NCI-H1092 (cell line): ENCODE data around the gene KANTR.

Experiments used
- DNase-seq: peaks from one replicate; lab custom pipeline; 2025; lab: John Stamatoyannopoulos, UW

KANTR gene

DNA sequence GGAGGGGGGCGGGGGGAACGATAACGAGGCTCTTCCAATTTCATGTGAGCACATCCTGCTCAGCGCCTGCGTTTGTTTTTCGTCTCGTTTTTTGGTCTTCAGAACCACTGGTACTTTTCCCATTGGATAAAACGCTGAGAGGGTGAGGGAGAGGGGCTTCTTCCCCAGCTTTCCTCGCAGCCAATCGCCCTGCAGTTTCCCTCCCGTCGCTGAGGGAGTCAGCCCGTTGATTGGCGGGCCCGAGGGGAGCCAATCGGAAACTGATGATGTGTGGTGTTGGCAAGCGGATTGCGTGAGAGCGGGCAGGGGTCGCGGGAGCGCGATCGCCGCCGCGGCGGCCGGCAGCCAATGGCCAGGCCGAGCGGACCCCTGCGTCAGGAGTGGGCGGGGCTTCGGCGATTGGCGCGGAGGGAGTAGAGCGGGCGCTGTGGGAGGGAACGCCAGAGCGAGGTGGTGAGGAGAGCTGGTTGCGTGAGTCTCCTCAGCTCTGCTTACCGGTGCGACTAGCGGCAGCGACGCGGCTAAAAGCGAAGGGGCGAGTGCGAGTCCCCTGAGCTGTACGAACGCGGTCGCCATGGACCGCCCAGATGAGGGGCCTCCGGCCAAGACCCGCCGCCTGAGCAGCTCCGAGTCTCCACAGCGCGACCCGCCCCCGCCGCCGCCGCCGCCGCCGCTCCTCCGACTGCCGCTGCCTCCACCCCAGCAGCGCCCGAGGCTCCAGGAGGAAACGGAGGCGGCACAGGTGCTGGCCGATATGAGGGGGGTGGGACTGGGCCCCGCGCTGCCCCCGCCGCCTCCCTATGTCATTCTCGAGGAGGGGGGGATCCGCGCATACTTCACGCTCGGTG lies 11.8 kb upstream of the KANTR start, which contains the start of gene TSPYL2:
TSPYL2 (plus strand) TSS at position 443 of the 848 bp plus-strand sequence; CDS start at position 575, 132 bp downstream.
- peak; percentile 97 for DNase-seq

DNA sequence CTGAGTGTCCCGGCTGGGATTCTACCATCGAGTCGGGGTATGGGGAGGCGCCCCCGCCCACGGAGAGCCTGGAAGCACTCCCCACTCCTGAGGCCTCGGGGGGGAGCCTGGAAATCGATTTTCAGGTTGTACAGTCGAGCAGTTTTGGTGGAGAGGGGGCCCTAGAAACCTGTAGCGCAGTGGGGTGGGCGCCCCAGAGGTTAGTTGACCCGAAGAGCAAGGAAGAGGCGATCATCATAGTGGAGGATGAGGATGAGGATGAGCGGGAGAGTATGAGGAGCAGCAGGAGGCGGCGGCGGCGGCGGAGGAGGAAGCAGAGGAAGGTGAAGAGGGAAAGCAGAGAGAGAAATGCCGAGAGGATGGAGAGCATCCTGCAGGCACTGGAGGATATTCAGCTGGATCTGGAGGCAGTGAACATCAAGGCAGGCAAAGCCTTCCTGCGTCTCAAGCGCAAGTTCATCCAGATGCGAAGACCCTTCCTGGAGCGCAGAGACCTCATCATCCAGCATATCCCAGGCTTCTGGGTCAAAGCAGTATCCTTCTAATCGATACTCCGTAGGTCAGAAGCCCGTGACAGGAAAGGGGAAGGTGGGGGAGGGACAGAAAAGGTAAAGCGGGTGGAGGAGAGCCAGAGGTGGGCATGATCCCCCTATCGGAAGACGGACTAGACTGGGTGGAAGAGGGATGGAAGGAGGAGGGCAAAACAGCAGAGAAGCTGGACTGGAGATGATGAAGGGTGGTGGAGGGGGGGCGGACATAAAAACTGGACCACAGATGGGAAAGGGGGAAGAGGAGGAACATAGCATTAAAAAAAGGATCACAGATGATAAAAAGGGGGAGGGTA lies 10.9 kb upstream of the KANTR start:
- DNase-seq: no peak

DNA sequence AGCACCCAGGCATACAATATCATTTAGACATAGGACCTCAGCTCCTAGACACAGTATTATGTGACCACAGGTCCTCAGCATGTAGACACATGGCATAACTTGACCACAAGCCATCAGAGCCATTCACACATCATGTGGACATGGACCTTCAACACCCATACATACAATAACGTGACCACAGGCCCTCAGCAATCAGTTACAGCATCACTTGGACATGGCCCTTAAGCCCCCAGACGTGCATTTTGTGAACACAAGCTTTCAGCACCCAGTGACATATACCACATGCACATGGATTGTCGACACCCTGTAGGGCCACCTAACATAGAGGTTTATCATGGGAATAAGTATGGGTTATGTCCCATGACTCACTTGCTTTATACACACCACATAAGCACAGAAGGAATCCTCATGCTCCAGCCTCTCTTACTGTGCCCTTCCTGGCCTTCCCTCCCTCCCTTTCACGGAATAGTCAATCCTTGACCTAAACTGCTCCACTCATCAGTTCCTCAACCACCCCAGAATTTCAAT lies 9.8 kb upstream of the KANTR start:
- no peak for DNase-seq

DNA sequence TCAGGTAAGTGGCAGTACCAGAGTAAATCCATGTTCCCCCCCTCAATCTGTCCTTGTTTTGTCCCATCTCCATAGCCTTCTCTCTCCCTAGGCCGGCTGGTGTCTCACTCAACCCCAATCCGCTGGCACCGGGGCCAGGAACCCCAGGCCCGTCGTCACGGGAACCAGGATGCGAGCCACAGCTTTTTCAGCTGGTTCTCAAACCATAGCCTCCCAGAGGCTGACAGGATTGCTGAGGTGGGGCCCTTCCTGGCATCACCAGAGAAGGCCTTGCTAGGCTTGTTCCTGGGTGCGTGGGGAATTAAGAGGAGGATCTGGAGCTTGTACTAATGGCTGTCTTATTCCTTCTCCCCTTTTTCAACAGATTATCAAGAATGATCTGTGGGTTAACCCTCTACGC lies 9.1 kb upstream of the KANTR start:
- DNase-seq: no peak

DNA sequence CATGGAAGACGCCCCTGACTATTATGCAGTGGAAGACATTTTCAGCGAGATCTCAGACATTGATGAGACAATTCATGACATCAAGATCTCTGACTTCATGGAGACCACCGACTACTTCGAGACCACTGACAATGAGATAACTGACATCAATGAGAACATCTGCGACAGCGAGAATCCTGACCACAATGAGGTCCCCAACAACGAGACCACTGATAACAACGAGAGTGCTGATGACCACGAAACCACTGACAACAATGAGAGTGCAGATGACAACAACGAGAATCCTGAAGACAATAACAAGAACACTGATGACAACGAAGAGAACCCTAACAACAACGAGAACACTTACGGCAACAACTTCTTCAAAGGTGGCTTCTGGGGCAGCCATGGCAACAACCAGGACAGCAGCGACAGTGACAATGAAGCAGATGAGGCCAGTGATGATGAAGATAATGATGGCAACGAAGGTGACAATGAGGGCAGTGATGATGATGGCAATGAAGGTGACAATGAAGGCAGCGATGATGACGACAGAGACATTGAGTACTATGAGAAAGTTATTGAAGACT lies 8.2 kb upstream of the KANTR start:
- DNase-seq: no peak

DNA sequence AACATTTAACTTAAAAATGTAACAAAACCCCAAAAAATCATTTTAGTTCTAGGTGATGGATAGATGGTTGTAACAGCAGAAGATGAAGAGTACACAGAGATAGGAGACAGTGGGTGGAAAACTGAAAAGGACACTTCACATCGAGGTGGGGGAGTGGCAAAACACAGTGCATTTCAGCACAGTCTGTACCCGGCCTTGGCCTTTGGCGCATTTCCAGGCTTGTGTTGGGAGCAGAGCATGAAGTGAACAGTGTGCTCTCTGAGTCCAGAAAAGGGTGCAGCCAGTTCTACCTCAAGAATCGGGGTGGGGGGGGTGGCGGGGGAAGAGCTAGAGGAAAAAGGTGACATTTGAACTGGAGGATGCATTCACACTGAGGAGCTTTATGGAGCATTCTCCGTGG lies 7.5 kb upstream of the KANTR start:
- DNase-seq: no peak

DNA sequence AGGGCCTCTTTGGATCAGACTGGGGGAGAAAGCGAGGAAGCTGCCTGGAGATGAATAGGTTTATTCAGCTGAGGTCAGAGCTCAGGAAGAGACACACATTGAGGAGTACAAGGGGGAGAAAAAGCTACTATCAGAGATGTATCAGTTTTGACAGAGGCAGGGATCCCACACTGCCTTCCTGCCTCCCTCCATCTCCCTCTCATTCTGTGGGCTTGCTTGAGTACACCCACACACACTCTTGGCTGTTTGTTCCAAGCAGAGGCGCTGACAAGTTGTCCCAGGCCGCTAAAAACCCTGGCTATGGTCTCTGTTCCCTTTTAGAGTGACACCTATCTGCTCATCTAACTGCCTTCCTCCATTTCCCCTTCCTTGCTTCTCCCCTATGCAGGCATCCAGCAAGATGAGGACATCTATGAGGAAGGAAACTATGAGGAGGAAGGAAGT lies 6.5 kb upstream of the KANTR start:
- no peak for DNase-seq

DNA sequence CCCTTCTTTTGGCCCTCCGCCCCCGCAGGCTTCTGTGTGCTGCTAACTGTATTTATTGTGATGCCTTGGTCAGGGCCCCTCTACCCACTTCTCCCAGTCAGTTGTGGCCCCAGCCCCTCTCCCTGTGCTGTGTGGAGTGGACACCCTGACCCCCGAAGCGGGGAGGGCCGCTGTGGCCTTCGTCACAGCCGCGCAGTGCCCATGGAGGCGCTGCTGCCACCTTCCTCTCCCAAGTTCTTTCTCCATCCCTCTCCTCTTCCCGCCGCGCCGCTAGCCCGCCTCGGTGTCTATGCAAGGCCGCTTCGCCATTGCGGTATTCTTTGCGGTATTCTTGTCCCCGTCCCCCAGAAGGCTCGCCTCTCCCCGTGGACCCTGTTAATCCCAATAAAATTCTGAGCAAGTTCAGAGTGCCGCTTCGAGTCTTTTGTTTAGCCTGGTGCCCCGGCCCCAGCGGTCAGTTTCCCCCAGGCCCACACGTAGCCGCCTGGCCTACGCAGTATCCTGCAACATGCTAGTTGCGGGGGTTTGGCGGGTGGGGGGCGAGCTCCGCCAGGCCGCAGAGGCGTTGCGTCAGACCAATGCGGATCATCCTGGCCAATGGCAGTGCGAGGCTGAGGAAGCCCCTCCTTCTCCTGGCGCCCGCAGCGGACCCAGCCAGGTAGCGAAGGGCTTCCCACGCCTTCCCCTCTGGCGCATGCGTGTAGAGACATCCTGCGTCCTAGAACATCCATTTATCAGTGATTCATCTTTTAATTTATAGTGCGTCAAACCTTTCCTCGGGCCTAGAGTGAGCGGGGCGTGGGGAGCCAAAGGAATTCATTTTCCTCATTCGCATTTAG lies 5.6 kb upstream of the KANTR start:
- peak; percentile 92 for DNase-seq

DNA sequence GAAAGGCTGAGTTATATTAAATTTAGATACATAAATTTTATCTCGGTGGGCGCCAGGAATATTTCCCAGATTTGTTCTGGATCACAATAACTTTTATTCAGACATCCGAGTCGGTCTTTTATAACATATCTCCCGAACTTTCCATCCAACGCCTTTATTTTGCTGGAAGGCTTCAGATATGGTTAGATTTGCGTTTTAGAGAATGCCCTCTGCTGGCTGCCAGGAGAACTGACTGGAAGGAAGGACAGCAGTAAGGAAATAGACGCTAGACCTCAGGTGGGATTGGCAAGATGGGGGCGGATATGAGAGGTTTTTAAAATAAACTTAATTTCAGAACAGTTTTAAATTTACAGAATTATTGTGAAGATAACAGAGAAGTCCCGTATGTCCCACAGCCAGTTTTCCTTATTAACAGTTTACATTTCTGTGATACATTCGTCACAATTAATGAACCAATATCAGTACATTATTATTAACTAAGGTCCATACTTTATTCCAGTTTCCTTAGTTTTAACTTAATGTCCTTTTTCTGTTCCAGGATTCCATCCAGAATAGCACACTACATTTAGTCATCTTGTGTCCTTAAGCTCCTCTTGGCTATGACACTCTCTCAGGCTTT lies 4.6 kb upstream of the KANTR start:
- DNase-seq: peak; percentile 44

DNA sequence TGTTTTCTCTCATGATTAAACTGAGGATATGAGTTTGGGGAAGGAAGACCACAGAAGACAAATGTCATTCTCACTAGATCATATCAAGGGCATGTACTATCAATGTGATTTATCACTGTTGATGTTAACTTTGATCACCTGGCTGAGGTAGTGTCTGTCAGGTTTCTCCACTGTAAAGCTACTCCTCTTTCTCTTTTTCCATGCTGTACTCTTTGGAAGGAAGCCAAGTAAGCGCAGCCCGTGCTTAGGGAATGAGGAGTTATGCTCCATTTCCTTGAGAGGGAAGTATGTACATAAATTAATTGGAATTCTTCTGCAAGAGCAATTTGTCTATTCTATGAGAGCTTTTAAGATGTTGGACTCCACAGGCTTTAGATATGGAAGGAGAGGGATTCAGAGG lies 4.0 kb upstream of the KANTR start:
- DNase-seq: no peak

DNA sequence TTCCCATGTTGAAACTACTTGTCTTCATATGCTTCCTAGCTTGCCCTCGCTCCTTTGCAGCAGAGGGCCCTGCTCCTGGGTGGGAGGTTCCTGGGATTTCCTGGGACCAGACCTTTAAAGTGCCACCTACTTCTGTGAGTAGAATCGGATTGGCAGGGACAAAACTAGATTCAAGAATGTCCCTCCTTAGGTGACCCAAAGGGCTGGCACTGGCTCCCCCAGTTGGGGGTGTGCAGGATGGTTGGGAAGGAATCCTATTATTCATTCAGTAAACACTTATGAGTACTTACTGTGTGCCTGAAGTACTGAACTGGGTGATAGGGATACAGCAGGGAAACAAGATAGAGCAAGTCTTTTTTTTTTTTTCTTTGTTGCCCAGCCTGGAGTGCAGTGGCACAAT lies 2.6 kb upstream of the KANTR start:
- DNase-seq: no peak

DNA sequence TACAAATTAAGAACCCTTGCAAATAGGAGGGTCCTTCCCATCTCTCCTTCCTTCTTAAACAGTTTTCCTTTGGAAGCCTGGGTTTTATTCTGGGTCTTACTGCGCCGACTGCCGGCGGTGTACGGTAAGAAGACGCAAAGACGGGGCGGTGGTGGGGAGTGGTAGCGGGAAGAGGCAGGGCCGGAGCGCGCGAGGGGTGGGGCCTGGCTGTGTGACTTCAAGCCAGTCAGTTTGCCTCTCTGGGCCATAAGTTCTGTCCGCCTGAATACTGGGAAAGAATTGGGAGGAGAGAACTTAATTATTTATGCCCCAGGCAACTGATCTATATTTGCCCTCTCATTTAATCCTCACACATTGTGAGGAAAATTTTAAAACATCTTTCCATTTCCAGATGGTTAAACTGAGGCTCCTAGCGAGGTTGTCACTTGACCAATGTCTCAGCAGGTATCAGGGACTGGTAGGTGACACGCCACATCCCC lies 726 bp upstream of the KANTR start:
- DNase-seq: peak; percentile 75

DNA sequence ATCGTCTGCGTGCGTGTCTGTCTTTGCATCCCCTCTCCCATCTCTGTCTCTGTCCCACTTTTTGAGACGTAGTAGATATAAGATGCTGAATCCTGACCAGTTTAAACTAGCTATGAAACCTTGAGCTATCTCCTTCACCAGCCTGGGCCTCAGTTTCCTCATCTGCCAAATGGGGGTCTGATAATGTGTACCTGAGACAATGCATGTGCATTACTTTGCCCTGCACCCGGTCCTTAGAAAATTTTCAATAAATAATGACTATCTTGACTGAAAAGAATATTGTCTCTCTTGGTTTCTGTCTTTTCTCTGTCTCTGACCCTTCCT lies 602 bp downstream of the KANTR start:
- DNase-seq: no peak

DNA sequence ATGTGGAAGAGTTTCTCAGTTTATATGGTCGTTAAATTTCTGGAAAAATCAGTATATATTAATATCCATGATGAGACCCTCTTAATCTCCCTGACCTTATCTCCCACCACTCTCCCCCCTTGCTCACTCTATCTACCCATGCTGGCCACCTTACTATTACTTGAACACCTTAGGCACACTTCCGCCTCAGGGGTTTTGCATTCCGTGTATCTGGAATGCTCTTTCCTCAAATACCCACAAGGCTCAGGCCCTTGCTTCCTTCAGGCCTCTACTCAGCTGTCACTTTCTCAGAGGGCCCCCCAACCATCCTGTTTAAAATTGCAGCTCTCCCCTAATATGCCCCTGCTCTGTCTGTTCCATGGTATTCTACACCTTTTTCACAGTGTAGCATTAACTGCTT lies 1.9 kb downstream of the KANTR start:
- DNase-seq: no peak

DNA sequence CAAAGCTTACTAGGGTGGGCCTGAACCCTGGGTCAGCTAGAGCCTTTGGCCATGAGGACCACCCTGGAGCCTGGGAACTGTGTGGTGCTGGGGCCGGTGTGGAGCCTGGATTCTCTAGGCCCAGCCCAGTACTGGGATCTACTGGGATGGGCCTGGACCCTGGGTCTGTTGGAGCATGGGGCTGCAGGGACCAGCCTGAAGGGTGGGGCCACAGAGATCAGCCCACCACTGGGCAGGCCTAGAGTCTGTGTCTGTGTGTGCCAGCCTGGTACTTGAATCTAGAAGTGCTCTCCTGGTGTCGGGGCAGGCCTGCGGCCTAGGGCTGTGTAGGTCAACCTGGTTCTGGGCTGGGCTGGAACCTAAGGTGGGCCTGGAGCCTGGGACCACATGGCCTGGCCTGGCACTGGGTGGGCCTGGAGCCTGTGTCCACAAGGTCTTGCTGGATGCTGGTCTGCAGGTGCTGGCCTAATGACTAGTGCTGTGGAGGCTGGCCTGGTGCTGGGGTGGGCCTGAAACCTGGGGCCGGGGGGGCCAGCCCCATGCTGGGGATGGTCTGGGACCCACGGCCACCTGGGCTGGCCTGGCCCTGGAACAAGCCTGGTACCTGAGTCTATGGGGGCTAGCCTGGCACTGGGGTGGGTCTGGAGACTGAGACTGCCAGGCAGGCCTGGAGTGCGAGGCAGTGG lies 21.1 kb downstream of the KANTR start:
- DNase-seq: no peak

DNA sequence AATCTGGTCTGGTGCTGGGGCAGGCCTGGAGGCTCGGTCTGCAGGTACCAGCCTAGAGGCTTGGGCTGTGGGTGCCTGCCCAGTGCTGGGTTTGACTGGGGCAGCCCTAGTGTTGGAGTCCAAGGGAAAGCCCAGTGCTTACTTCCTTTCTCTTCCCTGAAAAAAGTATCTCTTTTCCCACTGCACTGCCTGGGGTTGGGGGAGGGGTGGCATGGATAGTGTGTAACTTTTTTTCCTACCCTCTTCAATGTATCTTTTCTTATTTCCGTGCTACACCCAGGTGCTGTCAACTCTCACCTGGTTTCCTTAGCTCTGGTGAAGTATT lies 21.6 kb downstream of the KANTR start:
- DNase-seq: no peak

DNA sequence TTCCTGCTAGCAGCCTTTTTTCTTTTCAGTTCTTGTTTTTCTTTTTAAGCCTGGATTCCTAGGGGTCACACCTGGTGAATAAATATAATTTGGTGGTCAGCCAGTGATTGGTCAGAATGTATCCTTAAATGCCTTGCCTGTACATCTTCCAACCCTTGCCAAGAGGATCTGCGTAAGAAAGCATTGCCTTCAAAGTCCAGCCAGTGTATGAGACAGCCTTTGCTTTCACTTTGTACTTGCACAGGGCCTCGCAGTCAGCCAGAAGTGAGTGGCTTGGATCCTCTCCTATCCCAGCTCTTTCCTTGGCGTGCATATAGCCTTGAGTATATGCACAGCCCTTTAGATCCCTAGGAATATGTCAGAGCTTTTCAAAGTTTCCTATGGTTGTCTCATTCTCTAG lies 22.2 kb downstream of the KANTR start:
- no peak for DNase-seq

DNA sequence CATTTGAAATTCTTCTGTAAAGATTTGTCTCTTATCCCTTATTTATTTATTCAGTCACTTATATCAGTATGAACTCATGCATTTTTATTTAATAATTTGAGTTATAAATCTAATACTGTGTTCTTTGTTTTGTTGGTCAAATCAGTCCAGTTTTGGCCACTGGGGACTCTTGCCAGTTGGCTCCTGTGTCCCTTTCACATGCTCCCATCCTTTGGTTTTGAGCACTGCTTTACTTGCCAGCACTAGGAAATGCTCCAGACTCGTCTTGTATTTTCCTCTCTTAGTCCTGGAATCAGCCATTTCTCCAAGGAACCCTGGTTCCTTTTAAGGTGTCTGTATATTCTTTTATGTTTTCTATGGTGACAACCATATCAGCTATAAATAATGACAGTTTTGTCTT lies 28.1 kb downstream of the KANTR start:
- no peak for DNase-seq

DNA sequence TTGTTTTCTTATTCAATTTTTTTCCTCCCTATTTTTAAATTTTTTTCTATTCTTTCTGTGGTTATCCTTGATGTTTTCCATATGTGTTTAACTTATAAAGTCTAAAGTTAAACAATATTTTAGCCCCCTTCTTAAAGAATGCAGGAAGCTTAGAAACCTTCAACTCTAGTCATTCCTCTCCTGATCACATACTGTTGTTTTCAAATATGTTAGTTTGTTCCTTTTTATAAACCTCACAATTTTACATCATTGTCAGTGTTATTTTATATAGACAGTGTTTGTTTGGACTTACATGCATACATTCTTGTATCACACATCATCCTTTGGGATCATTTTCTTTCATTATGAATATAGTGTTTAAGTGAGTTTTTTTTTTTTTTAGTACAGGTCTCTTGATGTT lies 31.6 kb downstream of the KANTR start:
- no peak for DNase-seq

DNA sequence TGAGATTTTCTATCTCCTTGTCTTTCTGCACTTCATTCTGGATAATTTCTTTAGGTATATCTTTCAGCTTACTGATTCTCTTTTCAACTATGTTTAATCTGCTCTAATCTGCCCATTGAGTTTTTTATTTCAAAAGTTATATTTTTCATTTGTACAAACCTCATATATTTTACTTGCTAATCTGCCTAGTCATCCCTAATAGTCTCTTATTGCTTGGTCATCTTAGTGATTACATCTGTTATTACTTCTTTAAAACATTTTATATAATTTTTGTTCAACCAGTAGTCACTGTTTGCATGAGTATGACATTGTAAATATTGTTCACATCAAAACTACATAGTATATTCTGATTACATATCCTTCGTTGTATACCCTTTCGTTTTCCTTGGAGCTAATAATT lies 32.4 kb downstream of the KANTR start:
- DNase-seq: no peak
